NCI-H2081 treated with DMSO at 0.1 percent for 48 hours (cell line): ENCODE measurements around the gene PRKCH.

Experiments used
- DNase-seq: peaks from one replicate; lab custom pipeline; 2025; lab: John Stamatoyannopoulos, UW

Gene PRKCH

GRCh38 chr14:61533513-61534255 lies 212.3 kb downstream of the PRKCH start:
- DNase-seq = no peak

DNA sequence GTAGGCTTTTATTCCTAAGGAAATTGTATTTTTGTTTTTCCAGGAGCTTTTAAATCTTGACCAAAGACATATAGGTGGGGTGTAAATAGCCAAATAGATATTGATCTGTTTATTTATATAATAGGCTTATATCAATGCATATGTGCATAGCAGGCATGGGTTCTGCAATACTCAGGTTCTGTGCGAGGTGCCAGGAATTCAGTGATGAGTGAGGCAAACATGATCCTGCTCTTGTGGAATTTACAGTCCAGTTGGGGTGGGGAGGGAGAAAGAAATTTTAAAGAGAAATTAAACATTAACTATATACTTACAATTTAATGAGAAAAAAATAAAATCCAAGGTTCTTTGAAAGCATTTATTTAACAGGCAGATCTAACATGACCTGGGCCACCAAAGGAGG lies 213.7 kb downstream of the PRKCH start:
- no peak for DNase-seq

- no peak for DNase-seq
These were observed 214.1 kb downstream of the PRKCH start for GRCh38 chr14:61535458-61535857.

- no peak for DNase-seq
These were observed 215.5 kb downstream of the PRKCH start for GRCh38 chr14:61536661-61537562.

DNA sequence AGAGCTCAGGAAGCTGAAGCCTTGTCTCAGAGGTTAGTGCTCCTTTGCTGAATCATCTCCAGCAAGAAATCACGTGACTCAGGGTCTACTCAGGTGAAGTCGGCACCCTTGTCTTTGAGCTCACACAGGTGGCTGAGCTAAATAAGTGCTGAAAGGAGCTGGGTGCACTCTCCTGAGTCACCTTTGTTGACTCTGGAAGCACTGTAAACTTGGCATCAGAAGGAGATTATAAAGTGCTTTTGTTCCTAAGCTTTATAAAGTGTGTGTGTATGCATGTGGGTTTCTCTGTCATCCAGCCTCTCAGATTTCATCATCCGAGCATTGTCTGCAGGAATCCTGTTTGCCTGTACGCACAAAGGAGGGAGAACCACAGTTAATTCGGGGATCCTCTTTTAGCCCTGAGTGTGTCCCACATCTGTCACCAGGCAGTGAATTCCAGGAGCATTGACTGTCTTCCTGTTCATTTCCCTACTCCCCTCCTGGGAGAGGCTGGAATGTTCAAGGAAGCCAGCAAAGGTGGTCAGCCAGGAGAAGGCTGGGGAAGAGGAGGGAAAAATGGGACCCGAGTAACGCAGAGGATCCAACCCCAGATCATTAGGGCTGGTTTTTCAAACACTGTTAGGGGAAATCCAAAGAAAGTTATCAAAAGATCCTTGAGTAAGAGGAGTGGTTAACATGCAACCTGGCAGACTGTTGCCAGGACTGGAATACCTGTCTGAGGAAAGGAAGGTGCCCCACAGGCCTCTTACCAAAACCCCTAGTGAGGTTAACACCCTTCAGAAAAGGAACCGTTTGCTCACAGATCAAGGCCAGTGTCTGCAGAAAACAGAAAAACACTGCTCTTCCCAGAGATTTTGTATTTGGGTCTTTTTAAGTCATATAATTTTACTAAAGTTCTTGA lies 216.4 kb downstream of the PRKCH start:
- DNase-seq = no peak

DNA sequence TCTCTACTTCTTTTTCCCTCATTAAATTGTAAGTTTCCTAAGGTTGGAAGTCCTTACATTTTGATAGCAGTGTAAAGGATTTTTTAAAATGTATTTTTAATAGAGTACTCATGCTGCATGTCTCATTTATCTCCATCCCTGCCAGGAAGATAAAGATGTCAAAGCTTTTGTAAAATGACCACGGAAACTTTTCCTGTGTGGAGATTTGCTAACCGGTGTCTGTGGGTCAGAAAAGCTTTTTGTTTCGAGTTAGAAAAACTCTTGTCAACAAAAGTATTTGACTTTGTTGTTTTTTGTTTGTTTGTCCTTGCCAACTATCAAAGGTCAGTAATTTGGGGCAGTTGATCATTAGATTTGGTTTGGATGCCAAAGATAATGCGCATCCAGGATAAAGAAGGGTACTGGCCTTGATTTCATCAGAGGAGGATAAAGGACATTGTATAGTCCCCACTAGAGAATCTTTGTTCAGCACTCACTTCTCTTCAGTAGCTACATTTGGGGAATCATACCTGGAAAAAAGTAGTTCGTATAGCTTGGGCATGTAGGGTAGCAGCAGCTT lies 217.2 kb downstream of the PRKCH start:
- no peak for DNase-seq

GRCh38 chr14:61539631-61540030 lies 218.3 kb downstream of the PRKCH start:
- no peak for DNase-seq

DNA sequence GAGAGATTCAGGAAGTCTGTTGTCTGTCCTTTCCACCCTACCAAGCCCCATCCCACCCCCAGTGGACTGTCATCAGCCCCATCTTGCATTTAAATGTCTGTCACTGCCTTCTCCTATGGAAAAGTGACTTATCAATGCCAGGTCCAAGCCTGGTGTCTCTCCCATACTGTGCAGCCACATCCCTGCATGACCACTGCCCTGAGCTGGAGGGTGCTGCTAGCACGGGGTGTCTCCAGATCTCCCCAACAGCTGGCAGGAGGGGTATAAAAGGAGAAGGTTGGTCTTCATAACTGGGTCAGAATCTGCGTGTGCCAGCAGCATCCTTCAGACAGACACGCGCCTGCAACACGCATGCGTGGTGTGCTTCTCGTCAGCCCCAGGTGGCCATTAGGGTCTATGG lies 219.6 kb downstream of the PRKCH start:
- no peak for DNase-seq

DNA sequence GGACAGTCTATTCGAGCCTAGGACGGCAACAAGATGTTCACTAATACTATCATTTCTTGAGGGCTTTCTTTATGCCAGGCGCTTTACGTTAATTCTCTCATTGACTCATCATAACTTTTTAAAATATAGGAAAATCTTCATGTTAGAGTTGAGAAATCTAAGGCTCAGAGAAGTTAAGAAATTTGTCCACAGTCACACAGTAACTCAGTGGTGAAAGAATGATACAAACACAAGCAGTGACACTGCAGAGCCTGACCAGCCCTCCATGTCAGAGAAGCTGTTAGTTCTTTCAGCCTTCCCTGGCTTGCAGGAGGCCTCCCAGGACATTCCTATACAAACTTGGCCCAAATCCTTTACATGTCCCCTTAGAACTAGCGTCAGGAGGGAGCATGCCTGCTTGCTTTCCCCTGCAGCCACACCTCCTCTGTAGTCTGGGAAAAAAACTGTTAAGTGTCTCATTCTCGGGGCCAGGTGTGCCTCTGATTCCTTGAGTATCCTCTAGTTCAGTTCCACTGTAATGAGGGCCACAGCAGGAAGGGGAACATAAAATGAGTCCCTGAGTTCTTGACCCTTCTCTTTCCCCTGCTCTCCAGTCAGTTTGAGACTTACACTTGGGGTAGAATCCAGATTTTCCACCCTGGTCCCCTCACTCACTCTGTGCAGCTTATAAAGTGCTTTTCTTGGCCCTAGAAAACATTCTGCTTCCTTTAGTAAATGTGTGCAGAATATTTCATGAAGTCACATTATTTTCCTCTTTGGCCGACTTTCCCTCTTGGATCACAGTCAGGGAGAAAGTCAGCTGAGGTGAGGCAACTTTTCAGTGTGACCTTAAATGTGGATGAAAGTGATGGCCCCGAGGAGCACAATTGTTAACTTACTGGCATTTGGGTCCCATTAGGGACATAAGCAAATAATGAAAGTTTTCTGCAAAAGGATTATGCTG lies 221.7 kb downstream of the PRKCH start:
- DNase-seq = no peak

- DNase-seq = no peak
These were observed 222.6 kb downstream of the PRKCH start for GRCh38 chr14:61543946-61544345.

GRCh38 chr14:61544448-61545330 lies 223.3 kb downstream of the PRKCH start:
- DNase-seq = no peak

- DNase-seq = no peak
These were observed 224.5 kb downstream of the PRKCH start for GRCh38 chr14:61545726-61546455.

DNA sequence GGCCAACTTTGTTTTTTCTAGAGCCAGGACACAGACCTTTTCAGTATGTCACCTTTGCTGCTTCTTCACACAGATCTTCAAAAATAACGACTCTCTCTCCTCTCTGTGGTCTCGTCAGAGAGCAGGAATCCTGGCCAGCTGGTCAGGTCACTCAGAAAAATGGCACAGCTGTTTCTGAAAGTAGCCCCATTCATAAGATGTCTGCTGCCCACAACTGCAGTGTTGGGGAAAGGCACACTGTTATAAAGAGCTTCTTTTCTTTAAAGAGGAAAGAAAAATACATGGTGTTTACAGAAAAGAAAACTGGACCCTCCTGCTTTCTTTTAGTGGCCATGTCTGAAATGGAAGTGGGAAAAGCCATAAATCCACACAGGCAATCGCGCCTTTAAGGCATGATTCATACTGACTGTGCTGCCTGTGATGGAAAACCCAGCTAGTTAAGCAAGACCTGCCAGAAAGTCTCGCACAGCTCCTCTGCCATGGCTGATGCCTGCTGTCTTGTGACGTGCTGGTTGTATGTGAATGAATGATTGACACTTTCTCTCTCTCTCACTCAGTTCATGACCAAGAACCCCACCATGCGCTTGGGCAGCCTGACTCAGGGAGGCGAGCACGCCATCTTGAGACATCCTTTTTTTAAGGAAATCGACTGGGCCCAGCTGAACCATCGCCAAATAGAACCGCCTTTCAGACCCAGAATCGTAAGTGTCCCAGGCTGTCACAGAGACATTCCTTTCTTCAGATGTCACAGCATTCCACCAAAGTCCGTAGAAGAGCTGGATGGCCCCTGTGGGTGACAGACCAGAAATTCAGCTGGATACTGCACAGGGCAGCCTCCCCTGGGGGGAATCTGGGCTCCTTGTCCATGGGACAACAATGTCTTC lies 226.0 kb downstream of the PRKCH start:
- DNase-seq = no peak

DNA sequence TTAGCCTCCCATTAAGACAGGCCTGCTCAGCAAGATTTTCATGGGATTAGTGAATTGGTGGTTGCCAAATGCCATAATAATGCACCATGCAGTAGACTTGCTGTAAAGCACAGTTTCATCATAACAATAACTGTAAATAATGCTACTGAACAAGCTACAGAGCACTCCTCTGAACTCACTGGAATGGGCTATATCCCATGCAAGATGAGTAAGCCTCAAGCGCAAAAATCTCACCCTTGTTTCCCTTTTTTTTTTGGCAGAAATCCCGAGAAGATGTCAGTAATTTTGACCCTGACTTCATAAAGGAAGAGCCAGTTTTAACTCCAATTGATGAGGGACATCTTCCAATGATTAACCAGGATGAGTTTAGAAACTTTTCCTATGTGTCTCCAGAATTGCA lies 228.0 kb downstream of the PRKCH start:
- no peak for DNase-seq

DNA sequence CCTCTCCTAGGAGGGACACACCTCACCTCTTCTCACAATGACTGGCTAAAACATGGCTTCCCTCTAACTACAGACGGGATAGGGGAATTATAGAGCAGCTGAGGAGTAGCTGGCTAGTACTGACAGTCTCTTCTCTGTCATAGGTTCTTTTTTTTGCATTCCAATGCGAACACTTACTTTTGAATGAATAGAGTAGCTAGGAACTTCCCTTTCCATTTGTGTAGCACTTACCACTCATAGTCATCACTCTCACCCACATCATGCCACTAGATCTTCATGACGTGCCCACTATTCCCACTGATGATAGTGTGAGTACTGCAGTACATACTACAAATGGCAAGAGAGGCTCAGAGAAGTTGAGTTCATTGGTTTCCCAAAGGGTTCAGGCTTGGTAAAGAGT lies 230.0 kb downstream of the PRKCH start:
- DNase-seq = no peak

DNA sequence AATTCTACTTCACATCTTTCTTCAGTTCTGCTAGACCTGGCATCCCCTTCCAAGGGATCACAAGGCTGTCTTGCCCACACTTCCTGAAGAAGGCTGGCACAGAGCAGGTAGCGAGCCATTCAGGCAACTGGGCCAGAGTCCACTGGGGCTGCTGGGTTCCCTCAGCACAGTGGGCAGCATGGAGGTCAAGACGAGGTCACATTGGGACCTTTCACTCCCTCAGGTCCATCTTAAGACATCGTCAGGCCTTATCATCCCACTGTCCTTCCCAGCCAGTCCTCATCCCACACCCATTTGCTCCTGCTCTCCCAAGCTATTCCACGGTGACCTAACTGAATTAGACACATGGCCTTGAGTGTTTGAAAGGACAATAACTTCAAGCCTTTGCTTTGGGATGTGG lies 230.9 kb downstream of the PRKCH start:
- no peak for DNase-seq

GRCh38 chr14:61553730-61554641 lies 232.6 kb downstream of the PRKCH start:
- no peak for DNase-seq
